Astrocyte of the cerebellum (primary cell): ENCODE measurements around the gene IL2RA.

Source experiments
- DNase-seq: peaks from one replicate; pipeline ENCODE4 v3.0.0-alpha.2; 2011; ENCODE audit warnings: low read depth
- H3K4me3 ChIP-seq: 2 replicates; pipeline ENCODE4 v1.5.1; 2011; ENCODE audit warnings: mild to moderate bottlenecking, low read depth, low read length, moderate library complexity
- CTCF ChIP-seq: IDR thresholded peaks from 2 replicates; pipeline ENCODE4 v1.5.1; 2012; ENCODE audit warnings: low read length, low read depth, moderate library complexity, mild to moderate bottlenecking; ENCODE audit errors: missing control alignments
- in situ Hi-C: cut with HindIII; loops from 2 replicates; pipeline ENCODE4 v1.10.0; 2017; ENCODE audit warnings: low sequenced_read_pairs

The IL2RA gene

GRCh38 chr10:6102128-6102527 lies 40.0 kb upstream of the IL2RA start:
- no peak for DNase-seq
- no peak for TF ChIP-seq CTCF
- in situ Hi-C loops, result no loop called here
- no peak overlapping the region for H3K4me3 ChIP-seq

DNA sequence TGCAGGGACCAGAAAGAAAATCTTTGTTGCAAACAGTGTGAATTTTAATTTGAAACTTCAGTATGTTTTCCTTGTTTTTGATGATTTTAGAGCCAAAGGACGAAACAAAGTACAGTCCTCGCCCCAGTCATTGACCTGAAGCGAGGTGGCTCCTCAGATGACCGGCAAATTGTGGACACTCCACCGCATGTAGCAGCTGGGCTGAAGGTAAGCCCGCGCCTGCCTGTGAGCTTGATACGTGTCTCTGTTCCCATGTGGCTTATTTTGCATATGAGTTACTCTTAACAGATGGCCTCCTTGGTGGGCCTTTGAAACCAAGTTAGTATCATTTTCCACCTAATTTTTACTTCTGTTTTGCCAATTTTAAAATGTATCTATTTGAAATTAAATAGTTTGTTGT lies 39.0 kb upstream of the IL2RA start:
- in situ Hi-C loops, result no loop called here

GRCh38 chr10:6100370-6100769 lies 38.2 kb upstream of the IL2RA start:
- DNase-seq, result no peak
- no peak for TF ChIP-seq CTCF
- in situ Hi-C loops, result no loop called here
- H3K4me3 ChIP-seq, result no peak overlapping the region

More for the DNA sequence above, 39.0 kb upstream of the IL2RA start:
- H3K4me3 ChIP-seq, result no peak overlapping the region
- TF ChIP-seq CTCF, result no peak
- no peak for DNase-seq

DNA sequence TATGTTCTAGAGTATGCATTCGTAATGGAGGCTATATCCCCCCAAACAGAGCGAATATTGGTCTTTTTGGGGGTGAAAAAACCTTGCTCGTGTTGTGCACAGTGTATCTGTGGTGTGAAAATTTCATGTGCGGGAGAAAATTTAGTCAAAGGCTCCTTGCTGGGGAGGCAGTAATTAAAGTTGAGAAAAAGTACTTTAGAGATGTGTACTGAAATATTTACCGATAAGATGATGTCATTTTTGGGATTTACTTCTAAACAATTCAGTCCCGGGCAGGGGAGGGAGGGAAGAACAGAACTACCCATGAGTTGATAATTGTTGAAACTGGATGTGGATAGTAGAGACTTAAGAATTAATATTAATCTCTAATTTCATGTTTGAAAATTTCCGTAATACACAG lies 36.0 kb upstream of the IL2RA start:
- in situ Hi-C loops, result loop anchor here (25.0 kb wide), 1 partner anchor 289 kb away; no protein-coding TSS in a partner anchor
- no peak overlapping the region for H3K4me3 ChIP-seq
- no peak for DNase-seq
- TF ChIP-seq CTCF, result no peak

GRCh38 chr10:6097063-6097462 lies 34.9 kb upstream of the IL2RA start:
- DNase-seq, result no peak
- in situ Hi-C loops, result loop anchor here (25.0 kb wide), 1 partner anchor 290 kb away; no protein-coding TSS in a partner anchor

GRCh38 chr10:6095810-6096570 lies 33.8 kb upstream of the IL2RA start:
- H3K4me3 ChIP-seq, result no peak overlapping the region
- TF ChIP-seq CTCF, result no peak
- DNase-seq, result no peak
- in situ Hi-C loops, result loop anchor here (25.0 kb wide), 1 partner anchor 291 kb away; no protein-coding TSS in a partner anchor

More at GRCh38 chr10:6097063-6097462, 34.9 kb upstream of the IL2RA start:
- H3K4me3 ChIP-seq, result no peak overlapping the region
- no peak for TF ChIP-seq CTCF
